VCaP (cell line): Measurements from ENCODE around the gene ACVR1.

Experiments
- H3K27ac ChIP-seq: fragments of 450-650 bp; 2 replicates; pipeline ENCODE4 v1.5.1; 2017
- CTCF ChIP-seq: fragments of 450-650 bp; conservative IDR thresholded peaks from 2 replicates; pipeline ENCODE4 v1.5.1; 2017; ENCODE audit warnings: mild to moderate bottlenecking, moderate library complexity

Gene ACVR1

GRCh38 chr2:157813467-157813866 is 62.7 kb downstream of the ACVR1 start:
- no peak for TF ChIP-seq CTCF
- no peak overlapping the region for H3K27ac ChIP-seq

- TF ChIP-seq CTCF = no peak
- no peak overlapping the region for H3K27ac ChIP-seq
Observed at GRCh38 chr2:157810037-157810436, 66.1 kb downstream of the ACVR1 start.

- no peak overlapping the region for H3K27ac ChIP-seq
- no peak for TF ChIP-seq CTCF
Observed at GRCh38 chr2:157809212-157809611, 66.9 kb downstream of the ACVR1 start.

- TF ChIP-seq CTCF = no peak
- H3K27ac ChIP-seq = no peak overlapping the region
Observed at GRCh38 chr2:157808421-157808820, 67.7 kb downstream of the ACVR1 start.

GRCh38 chr2:157806426-157807077 is 69.6 kb downstream of the ACVR1 start:
- no peak for TF ChIP-seq CTCF
- H3K27ac ChIP-seq = 0 out of 2 replicates have a peak overlapping the region, but pooled peaks have one; percentile 10

- no peak overlapping the region for H3K27ac ChIP-seq
- TF ChIP-seq CTCF = no peak
Observed at GRCh38 chr2:157805519-157805918, 70.6 kb downstream of the ACVR1 start.

- H3K27ac ChIP-seq = no peak overlapping the region
- no peak for TF ChIP-seq CTCF
Observed at GRCh38 chr2:157804355-157804754, 71.8 kb downstream of the ACVR1 start.
